HL-60 (cell line): Measurements from ENCODE around the gene OR12D2.
"Not testable (repeated sequence)": the region's sequence is repeated elsewhere in the genome, so short reads cannot be mapped to it uniquely, and the experiment has no call there.

Experiments used
- DNase-seq, 2 experiments: peaks; one replicate each; pipeline ENCODE4 v3.0.0-alpha.2; 2010 to 2020; ENCODE audit warnings: low read depth in 1 of 2, low spot score in 1 of 2
- H3K27ac ChIP-seq: fragments of 250-450 bp; sonication (Bioruptor Pico); replicated peaks from 2 replicates; pipeline ENCODE4 v1.5.1; 2020; ENCODE audit warnings: mild to moderate bottlenecking, moderate library complexity
- H3K27me3 ChIP-seq: fragments of 250-450 bp; sonication (Bioruptor Pico); 2 replicates; pipeline ENCODE4 v1.5.1; 2021; ENCODE audit warnings: mild to moderate bottlenecking, moderate library complexity; ENCODE audit not compliant: insufficient read depth, poor library complexity, severe bottlenecking
- H3K4me3 ChIP-seq: replicated peaks from 2 replicates; pipeline ENCODE4 v1.5.1; 2011; ENCODE audit warnings: mild to moderate bottlenecking, control low read depth, low read length; ENCODE audit not compliant: insufficient read depth
- GABPA ChIP-seq: IDR thresholded peaks from 2 replicates; pipeline ENCODE4 v1.6.1; 2012; ENCODE audit warnings: low read depth
- POLR2AphosphoS5 ChIP-seq: IDR thresholded peaks from 2 replicates; pipeline ENCODE4 v1.6.1; 2012; ENCODE audit warnings: low read depth
- SPI1 ChIP-seq: IDR thresholded peaks from 2 replicates; pipeline ENCODE4 v1.6.1; 2012; ENCODE audit warnings: low read depth, mild to moderate bottlenecking, borderline replicate concordance
- TF ChIP-seq, protein P1 (sequence below): IDR thresholded peaks from one replicate; pipeline ENCODE4 v1.5.1; 2011; ENCODE audit warnings: low read length, control low read depth, inconsistent platforms; ENCODE audit not compliant: insufficient read depth

OR12D2 gene

DNA sequence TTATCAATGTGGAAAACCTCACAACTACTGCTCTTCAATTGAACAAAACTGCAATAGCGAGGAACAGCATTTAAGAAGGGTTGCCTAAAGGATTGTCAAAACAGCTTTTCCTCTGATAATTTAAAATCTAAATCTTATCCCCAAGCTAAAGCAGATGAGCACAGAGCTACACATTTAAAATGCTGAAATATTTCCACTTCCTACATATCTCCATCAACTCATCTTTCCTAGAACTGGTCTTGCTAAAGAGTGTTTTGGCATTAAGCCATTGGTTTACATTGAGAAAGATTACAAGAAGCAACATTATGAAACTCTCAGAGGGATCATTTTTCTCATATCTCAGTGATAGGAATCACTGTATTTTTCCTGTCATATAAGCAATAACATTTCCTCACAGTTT, 47.3 kb downstream of the OR12D2 start:
- H3K4me3 ChIP-seq = no peak overlapping the region
- TF ChIP-seq POLR2AphosphoS5 (no peak), SPI1 (no peak), GABPA (no peak)
- TF ChIP-seq, protein P1, sequence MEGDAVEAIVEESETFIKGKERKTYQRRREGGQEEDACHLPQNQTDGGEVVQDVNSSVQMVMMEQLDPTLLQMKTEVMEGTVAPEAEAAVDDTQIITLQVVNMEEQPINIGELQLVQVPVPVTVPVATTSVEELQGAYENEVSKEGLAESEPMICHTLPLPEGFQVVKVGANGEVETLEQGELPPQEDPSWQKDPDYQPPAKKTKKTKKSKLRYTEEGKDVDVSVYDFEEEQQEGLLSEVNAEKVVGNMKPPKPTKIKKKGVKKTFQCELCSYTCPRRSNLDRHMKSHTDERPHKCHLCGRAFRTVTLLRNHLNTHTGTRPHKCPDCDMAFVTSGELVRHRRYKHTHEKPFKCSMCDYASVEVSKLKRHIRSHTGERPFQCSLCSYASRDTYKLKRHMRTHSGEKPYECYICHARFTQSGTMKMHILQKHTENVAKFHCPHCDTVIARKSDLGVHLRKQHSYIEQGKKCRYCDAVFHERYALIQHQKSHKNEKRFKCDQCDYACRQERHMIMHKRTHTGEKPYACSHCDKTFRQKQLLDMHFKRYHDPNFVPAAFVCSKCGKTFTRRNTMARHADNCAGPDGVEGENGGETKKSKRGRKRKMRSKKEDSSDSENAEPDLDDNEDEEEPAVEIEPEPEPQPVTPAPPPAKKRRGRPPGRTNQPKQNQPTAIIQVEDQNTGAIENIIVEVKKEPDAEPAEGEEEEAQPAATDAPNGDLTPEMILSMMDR = no peak
- H3K27ac ChIP-seq = no peak overlapping the region
- H3K27me3 ChIP-seq = no peaks in the 10 kb centered on the region
- DNase-seq = no peak

DNA sequence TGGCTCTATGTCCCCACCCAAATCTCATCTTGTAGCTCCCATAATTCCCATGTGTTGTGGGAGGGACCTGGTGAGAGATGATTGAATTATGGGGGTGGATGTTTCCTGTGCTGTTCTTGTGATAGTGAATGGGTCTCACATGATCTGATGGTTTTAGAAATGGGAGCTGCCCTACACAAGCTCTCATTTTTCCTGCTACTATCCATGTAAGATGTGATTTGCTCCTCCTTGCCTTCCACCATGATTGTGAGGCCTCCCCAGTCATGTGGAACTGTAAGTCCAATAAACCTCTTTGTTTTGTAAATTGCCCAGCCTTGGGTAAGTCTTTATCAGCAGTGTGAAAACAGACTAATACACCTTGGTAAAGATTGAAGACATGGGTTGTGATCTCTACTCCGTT, 48.6 kb downstream of the OR12D2 start:
- DNase-seq, H3K27ac ChIP-seq, H3K27me3 ChIP-seq, H3K4me3 ChIP-seq: not testable (repeated sequence)
